IMR-90 (cell line): ENCODE measurements around the gene SLC24A3. TPM values are rescaled to one million over a fixed set of nuclear protein-coding genes. Genes with fewer than 3 reads are reported as not detected.

ENCODE experiments used
- ATAC-seq: fragments of 200-7000 bp; cut with Tn5 transposase; 2 replicates; pipeline ENCODE4 v1.9.1; 2020; ENCODE audit warnings: low read depth, mild to moderate bottlenecking, moderate library complexity
- BruUV-seq: library from RNA; stranded (reverse); fragments of 400-500 nt; replicated peaks from 2 replicates; lab custom pipeline; 2021; lab: Mats Ljungman, UMichigan
- CTCF ChIA-PET: fragments of 300-600 bp; formaldehyde crosslinking; extraction: SDS; loops from one replicate; lab custom pipeline; 2021; ENCODE audit warnings: antibody characterized with exemption; lab: Yijun Ruan, JAX
- POLR2A ChIA-PET: fragments of 300-600 bp; sonication (Branson Sonifier 250); formaldehyde crosslinking; loops from one replicate; lab custom pipeline; 2022; ENCODE audit warnings: antibody characterized with exemption; ENCODE audit not compliant: unreplicated experiment; lab: Charles Lee
- DNase-seq: peaks from one replicate; pipeline ENCODE4 v3.0.0; 2013
- H2AFZ ChIP-seq: replicated peaks from 2 replicates; pipeline ENCODE3; 2013; ENCODE audit warnings: low read length, mild to moderate bottlenecking; ENCODE audit not compliant: poor library complexity
- H2AK5ac ChIP-seq: 2 replicates; pipeline ENCODE4 v1.6.1; 2013; ENCODE audit warnings: low read depth, low read length, inconsistent platforms
- H2AK9ac ChIP-seq: replicated peaks from 2 replicates; pipeline ENCODE3; 2013; ENCODE audit warnings: mild to moderate bottlenecking, low read depth, low read length, moderate library complexity; ENCODE audit not compliant: poor library complexity
- H2BK120ac ChIP-seq: 2 replicates; pipeline ENCODE4 v1.6.1; 2013; ENCODE audit warnings: low read depth, low read length, inconsistent platforms
- H2BK15ac ChIP-seq: 3 replicates; pipeline ENCODE4 v1.6.1; 2013; ENCODE audit warnings: low read depth, low read length, inconsistent platforms
- H2BK20ac ChIP-seq: 2 replicates; pipeline ENCODE4 v1.6.1; 2013; ENCODE audit warnings: low read depth, mild to moderate bottlenecking, inconsistent platforms, low read length, moderate library complexity
- H2BK5ac ChIP-seq: 2 replicates; pipeline ENCODE4 v1.6.1; 2013; ENCODE audit warnings: mild to moderate bottlenecking, low read depth, low read length, inconsistent platforms; ENCODE audit not compliant: poor library complexity, severe bottlenecking
- H3K14ac ChIP-seq: replicated peaks from 2 replicates; pipeline ENCODE4 v1.6.1; 2013; ENCODE audit warnings: low read depth, low read length, inconsistent platforms
- H3K18ac ChIP-seq: 2 replicates; pipeline ENCODE4 v1.6.1; 2013; ENCODE audit warnings: low read depth, low read length, control low read depth
- H3K23ac ChIP-seq: 2 replicates; pipeline ENCODE4 v1.6.1; 2013; ENCODE audit warnings: low read depth, low read length, inconsistent platforms
- H3K27ac ChIP-seq: 2 replicates; pipeline ENCODE4 v1.5.1; 2013; ENCODE audit warnings: mild to moderate bottlenecking, control low read depth, low read length; ENCODE audit not compliant: insufficient read depth
- H3K27me3 ChIP-seq: 2 replicates; pipeline ENCODE4 v1.6.1; 2013; ENCODE audit warnings: low read length; ENCODE audit not compliant: control insufficient read depth, insufficient read depth
- H3K36me3 ChIP-seq: 2 replicates; pipeline ENCODE4 v1.6.1; 2013; ENCODE audit warnings: low read length, mixed read lengths; ENCODE audit not compliant: control insufficient read depth, insufficient read depth
- H3K4ac ChIP-seq: 2 replicates; pipeline ENCODE4 v1.6.1; 2013; ENCODE audit warnings: low read depth, low read length, inconsistent platforms
- H3K4me1 ChIP-seq: 2 replicates; pipeline ENCODE4 v1.6.1; 2013; ENCODE audit warnings: low read length, mixed read lengths; ENCODE audit not compliant: control insufficient read depth, insufficient read depth
- H3K4me2 ChIP-seq: 2 replicates; pipeline ENCODE4 v1.6.1; 2013; ENCODE audit warnings: low read depth, mild to moderate bottlenecking, control low read depth, low read length, moderate library complexity
- H3K4me3 ChIP-seq: 2 replicates; pipeline ENCODE4 v1.5.1; 2013; ENCODE audit warnings: low read depth, mild to moderate bottlenecking, control low read depth, low read length, moderate library complexity; ENCODE audit not compliant: insufficient read depth
- H3K56ac ChIP-seq: 2 replicates; pipeline ENCODE4 v1.6.1; 2013; ENCODE audit warnings: low read length, inconsistent platforms; ENCODE audit not compliant: insufficient read depth; ENCODE audit errors: extremely low read depth
- H3K79me1 ChIP-seq, 2 experiments: 2 replicates each; pipeline ENCODE4 v1.6.1; 2013; ENCODE audit warnings: low read length in 2 of 2, inconsistent platforms in 1 of 2, low read depth in 1 of 2
- H3K9ac ChIP-seq: 2 replicates; pipeline ENCODE4 v1.6.1; 2013; ENCODE audit warnings: low read depth, low read length, control low read depth
- H3K9me1 ChIP-seq: 2 replicates; pipeline ENCODE4 v1.6.1; 2013; ENCODE audit warnings: low read length, inconsistent platforms; ENCODE audit not compliant: insufficient read depth
- H3K9me3 ChIP-seq: 2 replicates; pipeline ENCODE4 v1.6.1; 2013; ENCODE audit warnings: low read length; ENCODE audit not compliant: control insufficient read depth, insufficient read depth
- H4K20me1 ChIP-seq: 2 replicates; pipeline ENCODE4 v1.6.1; 2013; ENCODE audit warnings: low read length, inconsistent platforms; ENCODE audit not compliant: insufficient read depth
- H4K5ac ChIP-seq: 2 replicates; pipeline ENCODE4 v1.6.1; 2013; ENCODE audit warnings: mild to moderate bottlenecking, low read depth, low read length, control low read depth
- H4K8ac ChIP-seq, 2 experiments: 2 replicates each; pipeline ENCODE4 v1.6.1; 2013; ENCODE audit warnings: low read depth in 2 of 2, low read length in 2 of 2, control low read depth in 1 of 2, inconsistent platforms in 1 of 2
- H4K91ac ChIP-seq: 2 replicates; pipeline ENCODE4 v1.6.1; 2013; ENCODE audit warnings: low read depth, low read length, inconsistent platforms; ENCODE audit not compliant: insufficient read depth
- CTCF ChIP-seq: conservative IDR thresholded peaks from 2 replicates; pipeline ENCODE4 v1.5.1; 2012; ENCODE audit warnings: mild to moderate bottlenecking, low read depth, low read length, improper control_type of control experiment
- ELK1 ChIP-seq: fragments of 150-350 bp; IDR thresholded peaks from 2 replicates; pipeline ENCODE4 v1.6.1; 2016; ENCODE audit warnings: low read depth, mild to moderate bottlenecking, low read length, moderate library complexity, borderline replicate concordance
- MAFK ChIP-seq: IDR thresholded peaks from 2 replicates; pipeline ENCODE4 v1.6.1; 2012; ENCODE audit warnings: low read depth, low read length, improper control_type of control experiment
- NFE2L2 ChIP-seq: fragments of 150-350 bp; IDR thresholded peaks from 2 replicates; pipeline ENCODE4 v1.6.1; 2016; ENCODE audit warnings: low read depth, mild to moderate bottlenecking, low read length
- POLR2A ChIP-seq: IDR thresholded peaks from 2 replicates; pipeline ENCODE4 v1.6.1; 2012; ENCODE audit warnings: mild to moderate bottlenecking, low read depth, low read length
- SMC3 ChIP-seq: fragments of 150-350 bp; IDR thresholded peaks from 2 replicates; pipeline ENCODE4 v1.6.1; 2016; ENCODE audit warnings: low read depth, mild to moderate bottlenecking, antibody characterized with exemption, low read length, moderate library complexity
- USF2 ChIP-seq: fragments of 150-350 bp; IDR thresholded peaks from 2 replicates; pipeline ENCODE4 v1.6.1; 2017; ENCODE audit warnings: mild to moderate bottlenecking, antibody characterized with exemption, low read length, low read depth
- WGBS, 2 experiments: methylation state at CpG; one replicate each; pipeline versions ENCODE4 v1.1.5 to v1.1.7; 2013; ENCODE audit warnings: missing lambda C conversion rate in 2 of 2; ENCODE audit not compliant: insufficient read length in 1 of 2; ENCODE audit errors: extremely low coverage in 2 of 2; 5-methylcytosine and 5-hydroxymethylcytosine counted together
- dilution Hi-C: fragments of 300-500 bp; cut with HindIII; formaldehyde crosslinking; loops from one replicate; pipeline ENCODE4 v1.14.3; 2018; ENCODE audit warnings: low sequenced_read_pairs; ENCODE audit not compliant: unreplicated experiment
- in situ Hi-C: fragments of 300-500 bp; cut with MboI; formaldehyde crosslinking; loops from 3 replicates; pipeline ENCODE4 v1.14.3; 2019; ENCODE audit warnings: low sequenced_read_pairs, inconsistent platforms, mixed read lengths
- intact Hi-C: fragments of 100-400 bp; cut with micrococcal nuclease; formaldehyde crosslinking; loops from 2 replicates; pipeline ENCODE4 v1.10.0; 2022
- polyA plus RNA-seq, 3 experiments: library from polyadenylated mRNA; depleted of rRNA; stranded (reverse); fragments of >200 nt; gene quantifications; 2 replicates each; pipeline ENCODE4 v1.2.3, GENCODE V29; 2012; ENCODE audit warnings: low replicate concordance in 1 of 3
- total RNA-seq: library from RNA; depleted of rRNA; stranded (reverse); fragments of >200 nt; gene quantifications from 2 replicates; pipeline ENCODE4 v1.2.3, GENCODE V29; 2012

The SLC24A3 gene
- total and polyA plus RNA-seq, 2 of the 4 experiments (the other 2 are of a cell fraction): not detected

DNA sequence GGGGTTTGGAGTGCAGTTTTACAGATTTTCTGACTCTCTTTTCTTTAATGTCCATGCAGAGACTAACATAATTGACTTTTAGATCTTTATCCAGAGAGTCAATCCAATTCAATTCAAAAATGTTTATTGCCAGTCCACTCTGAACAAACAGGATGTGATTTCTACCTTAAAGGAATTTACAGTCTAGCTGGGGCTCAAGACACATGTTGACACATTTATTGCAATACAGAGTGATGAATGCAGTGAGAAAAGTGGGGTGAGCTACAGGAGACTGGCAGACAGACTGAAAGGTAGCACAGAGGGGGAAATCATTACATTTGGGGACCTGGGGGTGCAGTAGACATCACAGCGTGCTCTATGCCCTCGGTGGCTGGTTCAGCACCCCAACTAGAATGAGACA lies 193.9 kb downstream of the SLC24A3 start:
- Histone ChIP-seq H3K36me3 (no peaks in the 10 kb centered on the region), H3K4me2 (no peak overlapping the region), H3K27me3 (no peaks in the 10 kb centered on the region), H2AFZ (no peak overlapping the region), H2BK5ac (no peak overlapping the region), H2BK15ac (no peak overlapping the region), H4K91ac (no peak overlapping the region), H3K9me1 (no peaks in the 10 kb centered on the region), H4K5ac (no peak overlapping the region), H3K4ac (no peak overlapping the region), H3K4me1 (no peaks in the 10 kb centered on the region), H2BK20ac (no peak overlapping the region), H3K79me1 (no peaks in the 10 kb centered on the region), H4K8ac (no peak overlapping the region), H3K4me3 (no peak overlapping the region), H3K14ac (no peak overlapping the region), H2AK5ac (no peak overlapping the region), H4K20me1 (no peaks in the 10 kb centered on the region), H2BK120ac (no peak overlapping the region), H3K9ac (no peak overlapping the region), H2AK9ac (no peak overlapping the region), H3K9me3 (no peaks in the 10 kb centered on the region; the same call in 1 of the 2 replicates), H3K23ac (no peak overlapping the region), H3K27ac (no peak overlapping the region), H3K56ac (no peak overlapping the region), H3K18ac (no peak overlapping the region)
- ChIA-PET CTCF (no interaction called here), POLR2A (no interaction called here)
- intact Hi-C loops: no loop called here
- BruUV-seq: no TSS peak
- in situ Hi-C loops: no loop called here
- no peak for TF ChIP-seq POLR2A
- no peak for TF ChIP-seq MAFK
- no peak for TF ChIP-seq NFE2L2
- TF ChIP-seq CTCF: no peak
- TF ChIP-seq ELK1: no peak
- no peak for TF ChIP-seq USF2
- TF ChIP-seq SMC3: no peak
- no CpG with 5 or more reads among the region's 2 CpGs for WGBS, 2 experiments
- DNase-seq (no peak), ATAC-seq (no peak)
- dilution Hi-C loops: no loop called here
